ENCODE data around the gene CSMD2. TPM values are rescaled to one million over a fixed set of nuclear protein-coding genes. Genes with fewer than 3 reads are reported as not detected.

The CSMD2 gene
- total and polyA plus RNA-seq, 2 of the 8 experiments (the other 6 are each of a cell fraction or from before 2014, with no cell fraction given): 7.0 to 14.7 TPM

- Histone ChIP-seq H3K79me2 (ENCODE audit: control insufficient read depth in 1 of 2, insufficient read depth in 2 of 2, low read length in 2 of 2) (peaks cover 0 to 29% of the 10 kb centered on the region in 2 experiments; a peak in 3 of 4 replicates), H2AFZ (ENCODE audit: low read length) (no peak overlapping the region), H3K23me2 (ENCODE audit: low read depth, low read length) (no peaks in the 10 kb centered on the region), H3K27ac (ENCODE audit: low read depth, low read length) (no peak overlapping the region), H3K79me1 (ENCODE audit: low read depth, low read length) (peaks cover 5% of the 10 kb centered on the region), H3K4me1 (replicated peaks in 1 of 4; ENCODE audit: control insufficient read depth in 3 of 4, insufficient read depth in 4 of 4, low read length in 3 of 4) (peaks cover 4 to 14% (median 11%) of the 10 kb centered on the region in 4 experiments; a peak in 6 of 7 replicates), H3K56ac (replicated peaks; ENCODE audit: insufficient read length, low read depth, low read length) (no peak overlapping the region), H2BK12ac (ENCODE audit: low read depth, low read length) (no peak overlapping the region), H3K14ac (ENCODE audit: insufficient read length) (no peak overlapping the region), H3K18ac (ENCODE audit: extremely low read depth, low read length) (no peak overlapping the region), H3K9ac (replicated peaks in 1 of 4; ENCODE audit: extremely low read depth in 1 of 4, low read depth in 3 of 4, low read length in 3 of 4) (no peak overlapping the region), H3K36me3 (ENCODE audit: control insufficient read depth in 2 of 4, insufficient read depth in 4 of 4, low read length in 3 of 4) (no peaks in the 10 kb centered on the region), H3K9me3 (ENCODE audit: insufficient read depth in 2 of 2, low read depth in 1 of 2, low read length in 1 of 2) (no peaks in the 10 kb centered on the region), H4K20me1 (replicated peaks in 1 of 2; ENCODE audit: control insufficient read depth in 1 of 2, insufficient read depth in 2 of 2, low read length in 2 of 2) (peaks cover 0 to 13% of the 10 kb centered on the region in 2 experiments), H4K91ac (replicated peaks; ENCODE audit: insufficient read length, low read length) (no peak overlapping the region), H2BK120ac (replicated peaks; ENCODE audit: low read depth, low read length) (no peak overlapping the region), H3K23ac (ENCODE audit: insufficient read length) (no peak overlapping the region), H4K5ac (ENCODE audit: insufficient read length, low read depth, low read length) (no peak overlapping the region), H2AK5ac (ENCODE audit: low read depth, low read length) (no peak overlapping the region), H2BK20ac (ENCODE audit: low read length) (no peak overlapping the region), H2BK5ac (ENCODE audit: low read depth, low read length) (no peak overlapping the region), H3K27me3 (replicated peaks in 1 of 4; ENCODE audit: control insufficient read depth in 3 of 4, extremely low read depth in 1 of 4, insufficient read depth in 3 of 4, low read length in 3 of 4) (no peaks in the 10 kb centered on the region), H3K4me2 (ENCODE audit: insufficient read depth in 1 of 2, low read depth in 2 of 2, low read length in 2 of 2) (peak overlapping the region; percentile 15 to 21; a peak in 2 of 4 replicates), H4K8ac (ENCODE audit: extremely low read depth, insufficient read depth, low read length) (no peak overlapping the region), H2BK15ac (ENCODE audit: low read length) (no peak overlapping the region), H3K4ac (replicated peaks; ENCODE audit: insufficient read length, low read depth, low read length) (no peak overlapping the region), H3K4me3 (ENCODE audit: extremely low read depth in 1 of 4, insufficient read depth in 2 of 4, low read depth in 3 of 4, low read length in 4 of 4) (no peak overlapping the region)
- 55% methylated on average over 7 of the region's 7 CpGs; no CpG with 5 or more reads in 1 of the 2 experiments for WGBS, 2 experiments (ENCODE audit: extremely low coverage in 1 of 2, insufficient coverage in 1 of 2, insufficient read length in 1 of 2, insufficient replicate concordance in 2 of 2, low coverage in 1 of 2, low lambda C conversion rate in 2 of 2, missing lambda C conversion rate in 1 of 2)
- TF ChIP-seq TCF12 (IDR thresholded peaks at IDR 0.05; ENCODE audit: low read depth, low read length) (no peak), TEAD4 (IDR thresholded peaks at IDR 0.05; ENCODE audit: low read depth, low read length) (0 out of 2 replicates have a peak, but pooled peaks have one; percentile 19), KDM5A (IDR thresholded peaks at IDR 0.05; ENCODE audit: low read length) (no peak), SRF (IDR thresholded peaks at IDR 0.05; ENCODE audit: low read depth, low read length) (no peak), GABPA (IDR thresholded peaks at IDR 0.05; ENCODE audit: borderline replicate concordance, insufficient read depth, low read length) (no peak), RXRA (IDR thresholded peaks at IDR 0.05; ENCODE audit: insufficient read depth, low read depth, low read length) (no peak), RBBP5 (IDR thresholded peaks at IDR 0.05; ENCODE audit: borderline replicate concordance, low read depth, low read length) (no peak), POU5F1 (IDR thresholded peaks at IDR 0.05; ENCODE audit: low read depth, low read length) (no peak)
- ChIA-PET POLR2A (ENCODE audit: partially characterized antibody) (interaction anchor here (1.3 kb wide), 1 partner anchor 16 kb away, joined by 3 read pairs; no protein-coding TSS in a partner anchor), CTCF (ENCODE audit: partially characterized antibody) (interaction anchor here (0.7 to 2.3 kb wide), 12 partner anchors 8 to 142 kb away, joined by 3 to 10 read pairs (median 6); no protein-coding TSS in a partner anchor)
- FAIRE-seq: no peak
- DNase-seq (ENCODE audit: low read depth in 1 of 2, low spot score in 2 of 2): no peak
Observed at GRCh38 chr1:34037856-34038255, 127.2 kb downstream of the CSMD2 start.
